Naive thymus-derived CD8-positive, alpha-beta T cell (primary cell): Measurements from ENCODE around the gene PKD1. TPM values are rescaled to one million over a fixed set of nuclear protein-coding genes. Genes with fewer than 3 reads are reported as not detected.
"Not testable (repeated sequence)": the region's sequence is repeated elsewhere in the genome, so short reads cannot be mapped to it uniquely, and the experiment has no call there.

Experiments
- ATAC-seq, 2 donors: fragments of 150-1000 bp; cut with Tn5 transposase in 1 of 2; sonication (Bioruptor Pico), chemical (Tn5 transposase) in 1 of 2; 1 replicate in 1 of 2; 2 replicates in 1 of 2; pipeline ENCODE4 v1.10.0; 2021; ENCODE audit warnings: mild to moderate bottlenecking in 2 of 2, moderate library complexity in 2 of 2
- POLR2A ChIA-PET: fragments of 350-600 bp; sonication (Branson Sonifier 250); formaldehyde crosslinking; loops from one replicate; lab custom pipeline; 2021; ENCODE audit warnings: antibody characterized with exemption; lab: Charles Lee
- DNase-seq, 10 donors: peaks; one replicate each; pipeline versions ENCODE4 v3.0.0 to v3.0.0-alpha.2; 2020 to 2022
- H3K27ac Mint-ChIP-seq, 10 donors: one replicate each; pipeline ENCODE4 v1.8.0; 2020 to 2022; ENCODE audit warnings: mild to moderate bottlenecking in 10 of 10, mixed read lengths in 10 of 10, moderate library complexity in 4 of 10, inconsistent platforms in 1 of 10
- H3K27me3 Mint-ChIP-seq, 5 donors: one replicate each; pipeline ENCODE4 v1.8.0; 2021 to 2022; ENCODE audit warnings: mixed read lengths in 5 of 5
- H3K36me3 Mint-ChIP-seq, 3 donors: one replicate each; pipeline ENCODE4 v1.8.0; 2020 to 2022; ENCODE audit warnings: mixed read lengths in 3 of 3, mild to moderate bottlenecking in 2 of 3, inconsistent platforms in 1 of 3
- H3K4me1 Mint-ChIP-seq, 4 donors: one replicate each; pipeline ENCODE4 v1.8.0; 2021 to 2022; ENCODE audit warnings: mixed read lengths in 4 of 4
- H3K4me3 Mint-ChIP-seq, 10 donors: one replicate each; pipeline ENCODE4 v1.8.0; 2020 to 2022; ENCODE audit warnings: mild to moderate bottlenecking in 10 of 10, mixed read lengths in 10 of 10, moderate library complexity in 6 of 10, inconsistent platforms in 1 of 10
- H3K9me3 Mint-ChIP-seq, 9 donors: one replicate each; pipeline ENCODE4 v1.8.0; 2020 to 2022; ENCODE audit warnings: mixed read lengths in 9 of 9, mild to moderate bottlenecking in 3 of 9, inconsistent platforms in 1 of 9, moderate library complexity in 1 of 9
- polyA plus RNA-seq, 3 donors: library from polyadenylated mRNA; unstranded; fragments of 300-500 nt; fragmentation: Illumina TruSeq; gene quantifications; one replicate each; pipeline ENCODE4 v1.2.3, GENCODE V29; 2021
- total RNA-seq, 8 experiments: library from RNA in 2 of 8; stranded (reverse) in 2 of 8; gene quantifications; one replicate each; pipeline ENCODE4 v1.2.3 and lab custom pipeline; 2021 to 2026

Gene PKD1
- total and polyA plus RNA-seq, 5 experiments from 2014 or later, result 3.5 to 134 (median 9.9) TPM

GRCh38 chr16:2114885-2115590 is 20.7 kb downstream of the PKD1 start:
- H3K27ac Mint-ChIP-seq, POLR2A ChIA-PET, H3K4me1 Mint-ChIP-seq, DNase-seq, ATAC-seq, H3K27me3 Mint-ChIP-seq, H3K9me3 Mint-ChIP-seq, H3K4me3 Mint-ChIP-seq: not testable (repeated sequence)
- H3K36me3 Mint-ChIP-seq, result peaks cover 0 to 14% (median 0%) of the 10 kb centered on the region in 3 donors

GRCh38 chr16:2114225-2114624 is 21.5 kb downstream of the PKD1 start:
- H3K4me1 Mint-ChIP-seq, H3K9me3 Mint-ChIP-seq, H3K4me3 Mint-ChIP-seq, POLR2A ChIA-PET, H3K27me3 Mint-ChIP-seq, DNase-seq, H3K27ac Mint-ChIP-seq, ATAC-seq: not testable (repeated sequence)
- peaks cover 0 to 14% (median 0%) of the 10 kb centered on the region in 3 donors for H3K36me3 Mint-ChIP-seq

- H3K27ac Mint-ChIP-seq, H3K4me3 Mint-ChIP-seq, ATAC-seq, H3K27me3 Mint-ChIP-seq, H3K9me3 Mint-ChIP-seq, POLR2A ChIA-PET, DNase-seq, H3K4me1 Mint-ChIP-seq: not testable (repeated sequence)
- peaks cover 0 to 14% (median 0%) of the 10 kb centered on the region in 3 donors for H3K36me3 Mint-ChIP-seq
Measured at GRCh38 chr16:2112539-2113106, 23.1 kb downstream of the PKD1 start.

DNA sequence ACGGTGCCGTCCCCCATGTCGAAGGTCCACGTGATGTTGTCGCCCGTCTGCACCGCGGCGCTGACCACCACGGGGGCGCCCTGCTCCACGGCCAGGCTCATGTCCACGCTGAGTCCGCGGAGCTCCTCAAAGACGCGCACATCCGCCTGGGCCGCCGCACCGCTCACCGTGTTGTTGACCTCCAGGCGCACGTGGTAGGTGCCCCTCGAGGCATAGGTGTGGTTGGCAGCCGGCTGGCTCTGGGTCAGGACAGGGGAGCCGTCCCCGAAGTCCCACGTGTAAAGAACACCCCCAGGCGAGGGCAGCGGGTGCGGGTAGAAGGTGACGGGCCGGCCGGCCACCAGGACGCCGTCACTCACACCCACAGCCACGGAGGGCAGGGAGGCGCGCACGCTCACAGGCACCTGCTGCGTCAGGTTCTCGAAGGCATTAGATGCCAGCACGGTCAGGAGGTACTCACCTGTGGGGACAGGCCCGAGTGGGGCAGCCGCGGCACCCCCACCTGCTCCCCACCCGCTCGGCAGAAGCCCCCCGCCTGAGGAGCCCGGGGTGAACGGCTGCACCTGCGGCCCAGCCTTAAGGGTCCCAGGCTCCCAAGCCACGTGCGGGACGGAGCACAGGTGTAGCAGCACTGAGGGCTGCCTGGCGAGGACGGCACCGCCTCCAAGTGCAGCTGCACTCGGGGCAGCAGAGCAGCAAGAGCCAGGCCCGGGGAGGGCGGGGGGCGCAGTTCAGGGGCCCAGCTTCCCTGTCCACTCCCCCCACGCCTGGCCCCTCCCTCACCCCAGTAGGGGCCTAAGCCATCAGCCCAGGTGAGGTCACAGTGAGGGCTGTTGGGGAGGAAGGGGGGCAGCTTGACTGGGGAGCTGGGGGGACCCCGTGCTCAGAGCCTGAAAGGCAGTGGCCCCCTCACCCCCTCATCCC is 24.0 kb downstream of the PKD1 start:
- POLR2A ChIA-PET, H3K9me3 Mint-ChIP-seq, H3K4me1 Mint-ChIP-seq, ATAC-seq, H3K4me3 Mint-ChIP-seq, H3K27me3 Mint-ChIP-seq, H3K27ac Mint-ChIP-seq, DNase-seq: not testable (repeated sequence)
- H3K36me3 Mint-ChIP-seq, result peaks cover 0 to 16% (median 1%) of the 10 kb centered on the region in 3 donors

DNA sequence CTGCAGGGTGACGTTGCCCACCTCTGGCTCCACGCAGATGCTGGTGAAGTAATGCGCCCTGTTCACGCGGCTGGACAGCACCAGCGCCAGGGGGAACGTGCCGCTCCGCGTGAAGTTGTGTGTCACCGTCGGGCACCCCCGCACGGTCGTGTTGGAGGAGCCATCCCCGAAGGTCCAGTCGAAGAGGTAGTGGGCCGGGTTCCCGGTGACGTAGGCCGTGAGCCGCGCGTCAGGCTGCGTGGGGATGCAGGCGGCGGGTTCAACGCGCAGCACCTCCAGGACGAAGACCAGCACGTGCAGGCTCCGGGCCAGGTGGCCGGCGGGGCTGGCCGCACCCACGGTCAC is 24.7 kb downstream of the PKD1 start:
- H3K4me1 Mint-ChIP-seq, H3K9me3 Mint-ChIP-seq, H3K4me3 Mint-ChIP-seq, H3K27me3 Mint-ChIP-seq, ATAC-seq, POLR2A ChIA-PET, DNase-seq, H3K27ac Mint-ChIP-seq: not testable (repeated sequence)
- peaks cover 0 to 14% (median 1%) of the 10 kb centered on the region in 3 donors for H3K36me3 Mint-ChIP-seq

DNA sequence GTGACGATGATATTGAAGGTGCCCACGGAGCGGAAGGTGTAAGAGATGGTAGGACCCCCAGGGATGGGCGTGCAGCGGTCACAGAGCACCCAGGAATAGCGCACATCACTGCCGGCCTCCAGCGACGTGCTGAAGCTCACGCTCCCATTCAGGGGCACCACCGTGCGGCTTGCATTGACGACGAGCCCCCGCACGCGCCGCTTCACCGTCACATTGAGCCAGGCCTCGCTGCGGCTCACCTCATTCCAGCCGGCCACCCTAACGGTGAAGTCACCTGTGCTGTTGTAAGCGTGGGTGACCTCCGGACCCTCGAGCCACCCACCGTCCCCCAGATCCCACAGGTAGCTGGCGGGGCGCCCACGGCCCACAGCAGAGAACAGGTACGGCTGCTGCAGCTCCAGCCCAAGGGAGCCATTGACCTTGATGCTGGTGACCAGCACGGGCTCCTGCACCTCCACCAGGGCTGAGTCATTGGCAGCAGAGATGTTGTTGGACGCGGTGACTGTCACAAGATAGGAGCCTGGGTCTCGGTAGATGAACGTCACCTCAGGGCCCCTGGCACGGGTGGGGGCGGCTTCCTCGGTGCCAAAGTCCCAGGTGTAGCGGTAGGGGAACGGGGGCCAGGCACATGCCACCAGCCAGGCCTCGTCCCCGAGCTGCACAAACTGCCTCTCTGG is 25.2 kb downstream of the PKD1 start:
- POLR2A ChIA-PET, H3K4me1 Mint-ChIP-seq, DNase-seq, H3K27ac Mint-ChIP-seq, H3K9me3 Mint-ChIP-seq, H3K27me3 Mint-ChIP-seq, ATAC-seq, H3K4me3 Mint-ChIP-seq: not testable (repeated sequence)
- peaks cover 0 to 14% (median 1%) of the 10 kb centered on the region in 3 donors for H3K36me3 Mint-ChIP-seq

- H3K4me3 Mint-ChIP-seq, H3K27ac Mint-ChIP-seq, H3K4me1 Mint-ChIP-seq, H3K9me3 Mint-ChIP-seq, ATAC-seq, H3K27me3 Mint-ChIP-seq, POLR2A ChIA-PET, DNase-seq: not testable (repeated sequence)
- H3K36me3 Mint-ChIP-seq, result peaks cover 0 to 13% (median 1%) of the 10 kb centered on the region in 3 donors
Measured at GRCh38 chr16:2109872-2110271, 25.8 kb downstream of the PKD1 start.

GRCh38 chr16:2109271-2109580 is 26.5 kb downstream of the PKD1 start:
- H3K4me1 Mint-ChIP-seq, H3K9me3 Mint-ChIP-seq, ATAC-seq, H3K4me3 Mint-ChIP-seq, POLR2A ChIA-PET, H3K27me3 Mint-ChIP-seq, DNase-seq, H3K27ac Mint-ChIP-seq: not testable (repeated sequence)
- peaks cover 0 to 12% (median 1%) of the 10 kb centered on the region in 3 donors for H3K36me3 Mint-ChIP-seq

DNA sequence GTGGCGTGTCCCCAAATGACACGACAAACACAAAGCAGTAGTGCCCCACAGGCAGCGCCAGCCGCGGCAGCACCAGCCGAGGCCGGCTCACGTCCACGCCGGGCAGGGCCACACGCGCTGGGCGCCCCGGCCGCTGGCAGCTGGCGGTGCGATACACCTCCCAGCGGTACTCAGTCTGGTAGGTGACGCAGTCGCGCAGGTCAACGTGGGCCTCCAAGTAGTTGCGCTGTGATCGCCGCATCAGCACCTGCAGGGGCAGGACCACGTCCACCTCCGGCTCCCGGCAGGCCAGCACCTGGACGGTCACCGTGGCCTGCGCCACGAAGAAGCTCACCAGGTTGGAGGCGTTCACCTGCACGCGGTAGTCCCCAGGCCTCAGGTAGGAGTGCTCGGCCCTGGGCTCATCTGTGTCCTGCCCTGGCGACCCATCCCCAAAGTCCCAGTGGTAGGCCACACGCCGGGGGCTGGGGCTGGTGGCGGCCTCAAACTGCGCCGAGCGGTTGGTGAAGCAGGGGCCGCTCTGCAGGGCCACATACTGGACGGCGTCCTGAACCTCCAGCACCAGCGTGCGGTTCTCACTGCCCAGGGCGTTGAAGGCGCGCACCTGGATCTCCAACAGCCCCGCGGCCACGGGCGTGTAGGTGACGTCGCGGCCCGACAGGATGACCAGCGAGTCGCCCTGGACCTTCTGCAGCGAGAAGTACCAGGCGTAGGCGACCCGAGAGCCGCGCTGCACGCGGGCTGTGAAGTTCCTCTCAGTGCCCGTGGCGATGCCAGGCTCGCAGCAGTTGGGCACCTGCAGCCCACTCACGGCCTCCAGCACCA is 27.0 kb downstream of the PKD1 start:
- H3K27me3 Mint-ChIP-seq, POLR2A ChIA-PET, H3K27ac Mint-ChIP-seq, DNase-seq, H3K9me3 Mint-ChIP-seq, H3K4me1 Mint-ChIP-seq, ATAC-seq, H3K4me3 Mint-ChIP-seq: not testable (repeated sequence)
- H3K36me3 Mint-ChIP-seq, result peaks cover 0 to 12% (median 1%) of the 10 kb centered on the region in 3 donors

GRCh38 chr16:2107791-2108125 is 27.9 kb downstream of the PKD1 start:
- ATAC-seq, result not testable (repeated sequence)

GRCh38 chr16:2107121-2107790 is 28.4 kb downstream of the PKD1 start:
- H3K27ac Mint-ChIP-seq, H3K9me3 Mint-ChIP-seq, DNase-seq, ATAC-seq, POLR2A ChIA-PET, H3K27me3 Mint-ChIP-seq, H3K4me1 Mint-ChIP-seq, H3K36me3 Mint-ChIP-seq, H3K4me3 Mint-ChIP-seq: not testable (repeated sequence)

More at GRCh38 chr16:2107791-2108125, 27.9 kb downstream of the PKD1 start:
- H3K4me1 Mint-ChIP-seq, H3K4me3 Mint-ChIP-seq, H3K27ac Mint-ChIP-seq, H3K9me3 Mint-ChIP-seq, POLR2A ChIA-PET, DNase-seq, H3K36me3 Mint-ChIP-seq, H3K27me3 Mint-ChIP-seq: not testable (repeated sequence)

DNA sequence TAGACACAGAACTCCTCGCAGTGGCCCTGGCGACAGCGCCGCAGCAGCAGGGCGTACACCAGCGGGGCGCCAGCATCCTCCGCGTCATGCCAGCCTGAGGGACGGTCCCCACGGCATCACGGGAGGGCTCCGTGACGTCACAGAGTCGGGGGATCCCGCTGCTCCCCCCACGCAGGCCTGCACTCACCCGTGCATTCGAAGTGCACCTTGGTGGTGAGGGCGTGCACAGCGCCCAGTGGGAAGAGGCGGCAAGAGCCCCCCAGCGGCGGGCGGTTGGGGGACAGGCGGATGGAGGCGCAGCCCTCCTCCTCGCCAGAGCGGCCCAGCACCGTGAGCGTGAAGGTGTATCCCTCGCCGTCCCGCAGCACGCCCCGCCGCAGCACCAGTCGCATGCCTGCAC is 29.5 kb downstream of the PKD1 start:
- H3K27me3 Mint-ChIP-seq, DNase-seq, H3K9me3 Mint-ChIP-seq, H3K4me3 Mint-ChIP-seq, POLR2A ChIA-PET, ATAC-seq, H3K4me1 Mint-ChIP-seq, H3K27ac Mint-ChIP-seq: not testable (repeated sequence)
- H3K36me3 Mint-ChIP-seq, result peaks cover 0 to 11% (median 3%) of the 10 kb centered on the region in 3 donors
